ENCODE results near the gene CKS1B. TPM values are rescaled to one million over a fixed set of nuclear protein-coding genes. Genes with fewer than 3 reads are reported as not detected.
"Not testable (repeated sequence)": the region's sequence is repeated elsewhere in the genome, so short reads cannot be mapped to it uniquely, and the experiment has no call there.

Gene CKS1B
- total and polyA plus RNA-seq, 8 donors: 4.7 to 73.3 (median 30.6) TPM

GRCh38 chr1:154994269-154994587 lies 19.7 kb downstream of the CKS1B start:
- intact Hi-C loops (cut with DNase I; ENCODE audit: low total_unique reads): no loop called here
- Histone ChIP-seq H3K27me3 (no peaks in the 10 kb centered on the region), H3K4me3 (no peak overlapping the region), H3K9me3 (no peaks in the 10 kb centered on the region), H3K36me3 (peaks cover 2 to 37% (median 33%) of the 10 kb centered on the region in 4 donors), H3K27ac (peak overlapping the region in 1 of 5 donors; percentile 15), H3K4me1 (peaks cover 13 to 41% (median 24%) of the 10 kb centered on the region in 4 donors)
- no peak for DNase-seq
- no peak for TF ChIP-seq EP300 (IDR thresholded peaks at IDR 0.05)
- TF ChIP-seq POLR2AphosphoS5 (IDR thresholded peaks at IDR 0.05): no peak
- TF ChIP-seq POLR2A (IDR thresholded peaks at IDR 0.05): no peak
- TF ChIP-seq CTCF (IDR thresholded peaks at IDR 0.05): no peak
- WGBS, 5 donors: 29 to 62% (median 46%) methylated on average over 1 of the region's 1 CpG

GRCh38 chr1:154994591-154994990 lies 20.1 kb downstream of the CKS1B start:
- H3K4me1 ChIP-seq: peaks cover 17 to 42% (median 26%) of the 10 kb centered on the region in 4 donors
- intact Hi-C loops (cut with DNase I; ENCODE audit: low total_unique reads): no loop called here
- peaks cover 0 to 33% (median 29%) of the 10 kb centered on the region in 4 donors for H3K36me3 ChIP-seq
- no peaks in the 10 kb centered on the region for H3K27me3 ChIP-seq
- WGBS, 5 donors: 35 to 55% (median 44%) methylated on average over 2 to 3 of the region's 3 CpGs
- peak overlapping the region in 2 of 5 donors; percentile 15 to 23 for H3K27ac ChIP-seq
- H3K4me3 ChIP-seq: no peak overlapping the region
- DNase-seq: no peak
- no peaks in the 10 kb centered on the region for H3K9me3 ChIP-seq
- TF ChIP-seq POLR2A (IDR thresholded peaks at IDR 0.05) (no peak), EP300 (IDR thresholded peaks at IDR 0.05) (no peak), CTCF (IDR thresholded peaks at IDR 0.05) (no peak), POLR2AphosphoS5 (IDR thresholded peaks at IDR 0.05) (no peak)

GRCh38 chr1:154995301-154995983 lies 21.0 kb downstream of the CKS1B start:
- peak; percentile 59 to 83 for DNase-seq
- 53 to 66% (median 57%) methylated on average over 12 to 13 of the region's 13 CpGs for WGBS, 5 donors
- Histone ChIP-seq H3K36me3 (peaks cover 0 to 25% (median 21%) of the 10 kb centered on the region in 4 donors), H3K4me1 (peaks cover 25 to 51% (median 33%) of the 10 kb centered on the region in 4 donors)
- TF ChIP-seq CTCF (IDR thresholded peaks at IDR 0.05) (peak in 3 of 7 experiments; percentile 28 to 39 (median 30)), POLR2AphosphoS5 (IDR thresholded peaks at IDR 0.05) (peak in 1 of 3 donors; percentile 46)
- H3K9me3 ChIP-seq; H3K4me3 ChIP-seq; H3K27ac ChIP-seq; H3K27me3 ChIP-seq; intact Hi-C loops (cut with DNase I; ENCODE audit: low total_unique reads): not testable (repeated sequence)

GRCh38 chr1:154996966-154997701 lies 22.7 kb downstream of the CKS1B start:
- Histone ChIP-seq H3K27me3 (no peaks in the 10 kb centered on the region), H3K36me3 (peaks cover 0 to 9% (median 8%) of the 10 kb centered on the region in 4 donors), H3K4me1 (peaks cover 25 to 51% (median 33%) of the 10 kb centered on the region in 4 donors), H3K4me3 (no peak overlapping the region), H3K27ac (no peak overlapping the region), H3K9me3 (no peaks in the 10 kb centered on the region)
- intact Hi-C loops (cut with DNase I; ENCODE audit: low total_unique reads): no loop called here
- TF ChIP-seq POLR2AphosphoS5 (IDR thresholded peaks at IDR 0.05) (no peak), POLR2A (IDR thresholded peaks at IDR 0.05) (no peak), CTCF (IDR thresholded peaks at IDR 0.05) (no peak), EP300 (IDR thresholded peaks at IDR 0.05) (no peak)
- no peak for DNase-seq
- 79 to 88% (median 85%) methylated on average over 15 of the region's 15 CpGs for WGBS, 5 donors
